Activated CD4-positive, alpha-beta T cell treated with anti-CD3 and anti-CD28 coated beads, Interleukin-2, amount 50 U/mL, for 1 hour (primary cell): ENCODE results near the gene TUBA1B.
"Not testable (repeated sequence)": the region's sequence is repeated elsewhere in the genome, so short reads cannot be mapped to it uniquely, and the experiment has no call there.

Experiments
- DNase-seq: peaks from one replicate; pipeline ENCODE4 v3.0.0-alpha.2; 2020

The TUBA1B gene

DNA sequence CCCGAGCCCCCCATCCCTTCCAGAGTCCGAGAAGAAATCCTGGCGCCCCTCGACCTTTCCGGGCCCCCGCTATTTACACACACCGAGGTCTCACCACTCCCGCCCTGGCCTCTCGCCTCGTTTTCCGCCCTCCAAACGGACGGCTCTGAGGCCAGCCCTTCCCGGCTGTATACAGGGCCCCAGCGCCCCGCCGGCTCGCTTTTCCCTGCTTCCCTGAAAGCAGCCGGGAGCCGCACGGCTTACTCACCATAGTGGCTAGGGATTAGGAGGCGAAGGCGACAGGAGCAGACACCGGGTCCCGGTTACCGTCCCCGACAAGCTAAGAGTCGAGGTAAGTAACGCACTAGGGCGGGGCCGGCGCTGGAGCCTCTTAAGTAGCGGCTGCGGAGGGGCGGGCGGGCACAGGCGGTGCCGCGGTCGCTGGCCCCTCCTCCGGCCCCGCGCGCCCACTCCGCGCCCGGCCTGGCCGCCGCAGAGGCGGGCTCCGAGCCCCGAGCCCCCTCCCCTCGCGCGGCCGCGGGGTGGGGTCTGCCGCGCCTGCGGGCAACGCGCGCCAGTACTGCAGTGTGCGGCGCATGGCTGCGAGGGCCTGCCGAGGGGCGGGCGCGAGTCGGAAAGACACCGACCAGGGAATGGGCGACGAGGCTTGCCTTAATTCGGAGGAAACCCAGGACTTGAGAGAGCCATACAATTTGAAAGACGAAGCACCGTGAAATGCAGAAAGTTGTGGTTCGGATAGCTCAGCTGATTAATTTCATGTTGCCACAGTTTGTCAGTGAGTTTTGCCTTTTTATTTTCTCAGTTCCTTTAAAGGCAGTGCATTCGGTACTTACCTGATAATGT is at the start of gene TUBA1B:
Gene TUBA1B, minus strand, starts transcription at position 345 of the 843 bp plus-strand sequence. Its CDS starts 95 bp downstream, at position 250.
- peak; percentile 89 for DNase-seq

DNA sequence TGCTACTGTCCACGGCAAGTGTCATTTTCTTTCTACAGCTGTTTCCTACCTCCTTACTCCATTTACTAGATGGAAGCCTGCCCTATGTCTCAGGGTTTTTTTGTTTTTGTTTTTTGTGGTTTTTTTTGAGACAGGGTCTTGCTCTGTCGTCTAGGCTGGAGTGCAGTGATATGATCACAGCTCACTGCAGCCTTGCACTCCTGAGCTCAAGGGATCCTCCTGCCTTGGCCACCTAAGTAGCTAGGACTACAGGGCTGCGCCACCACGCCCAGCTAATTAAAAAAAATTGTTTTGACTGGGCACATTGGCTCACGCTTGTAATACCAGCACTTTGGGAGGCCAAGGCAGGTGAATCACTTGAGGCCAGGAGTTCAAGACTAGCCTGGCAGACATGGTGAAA is 43.0 kb upstream of the TUBA1B start:
- no peak for DNase-seq

DNA sequence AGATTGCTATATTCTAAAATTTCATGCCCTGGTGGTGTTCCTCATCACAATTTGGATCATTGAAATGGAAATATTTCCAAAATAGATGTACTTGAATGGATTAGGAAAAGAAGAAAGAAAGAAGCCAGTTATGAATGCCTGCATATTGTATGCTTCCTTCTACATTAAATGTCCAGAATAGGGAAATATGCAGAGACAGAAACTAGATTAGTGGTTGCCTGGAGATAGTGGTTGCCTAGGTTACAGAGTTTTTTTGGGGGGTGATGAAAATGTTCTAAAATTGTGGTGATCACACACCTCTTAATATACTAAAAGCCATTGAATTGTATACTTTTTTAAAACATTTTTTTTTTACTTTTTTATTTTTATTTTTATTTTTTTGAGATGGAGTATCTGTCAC is 39.7 kb upstream of the TUBA1B start:
- DNase-seq, result no peak

DNA sequence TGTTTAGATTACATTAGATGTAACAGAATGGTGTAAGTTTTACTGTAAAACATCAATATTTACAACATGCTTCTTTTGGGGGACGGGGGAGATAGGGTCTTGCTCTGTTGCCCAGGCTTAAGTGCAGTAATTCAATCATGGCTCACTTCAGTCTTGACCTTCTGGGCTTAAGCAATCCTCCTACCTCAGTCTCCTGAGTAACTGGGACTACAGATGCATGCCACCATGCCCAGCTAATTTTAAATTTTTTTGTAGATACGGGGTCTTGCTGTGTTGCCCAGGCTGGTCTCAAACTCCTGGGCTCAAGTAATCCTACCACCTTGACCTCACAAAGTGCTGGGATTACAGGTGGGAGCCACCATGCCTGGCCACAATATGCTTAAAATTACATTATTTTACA is 33.9 kb upstream of the TUBA1B start:
- DNase-seq, result no peak

DNA sequence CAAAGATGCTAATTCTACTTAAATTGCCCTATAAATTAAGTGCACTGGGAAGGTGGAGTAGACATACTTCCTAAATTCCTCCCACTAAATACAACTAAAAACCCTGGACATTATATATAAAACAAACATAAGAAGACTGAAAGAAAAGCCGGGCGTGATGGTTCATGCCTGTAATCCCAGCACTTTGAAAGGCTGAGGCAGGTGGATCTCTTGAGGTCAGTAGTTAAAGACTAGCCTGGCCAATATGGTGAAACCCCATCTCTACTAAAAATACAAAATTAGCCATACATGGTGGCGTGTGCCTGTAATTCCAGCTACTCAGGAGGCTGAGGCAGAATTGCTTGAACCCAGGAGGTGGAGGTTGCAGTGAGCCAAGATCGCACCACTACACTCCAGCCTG is 30.7 kb upstream of the TUBA1B start:
- DNase-seq, result not testable (repeated sequence)

DNA sequence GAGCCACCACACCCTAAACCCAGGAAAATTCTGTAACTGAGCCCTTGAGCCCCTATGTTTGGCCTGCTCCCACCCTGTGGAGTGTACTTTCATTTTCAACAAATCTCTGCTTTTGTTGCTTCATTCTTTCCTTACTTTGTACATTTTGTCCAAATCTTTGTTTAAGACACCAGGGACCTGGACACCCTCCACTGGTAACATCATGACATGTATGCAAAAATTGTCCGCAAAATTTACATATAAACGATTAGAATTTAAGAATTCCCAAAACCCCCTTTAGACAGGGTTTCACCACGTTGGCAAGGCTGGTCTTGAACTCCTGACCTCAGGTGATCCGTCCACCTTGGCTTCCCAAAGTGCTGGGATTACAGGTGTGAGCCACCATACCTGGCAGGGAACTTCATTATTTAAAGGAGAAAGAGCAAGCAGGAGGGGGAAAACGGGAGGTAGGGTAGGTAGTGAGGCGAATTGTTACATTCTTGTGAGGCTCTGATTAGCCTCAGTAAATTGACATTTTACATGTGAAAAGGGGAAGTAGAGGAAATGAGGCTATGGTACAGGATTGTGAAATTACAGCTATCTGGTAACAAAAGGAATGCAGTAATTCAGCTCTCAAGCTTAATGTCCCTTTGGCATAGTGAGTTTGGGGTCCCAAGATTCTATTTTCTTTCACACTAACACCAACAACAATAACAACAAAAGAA is 30.0 kb upstream of the TUBA1B start:
- no peak for DNase-seq

DNA sequence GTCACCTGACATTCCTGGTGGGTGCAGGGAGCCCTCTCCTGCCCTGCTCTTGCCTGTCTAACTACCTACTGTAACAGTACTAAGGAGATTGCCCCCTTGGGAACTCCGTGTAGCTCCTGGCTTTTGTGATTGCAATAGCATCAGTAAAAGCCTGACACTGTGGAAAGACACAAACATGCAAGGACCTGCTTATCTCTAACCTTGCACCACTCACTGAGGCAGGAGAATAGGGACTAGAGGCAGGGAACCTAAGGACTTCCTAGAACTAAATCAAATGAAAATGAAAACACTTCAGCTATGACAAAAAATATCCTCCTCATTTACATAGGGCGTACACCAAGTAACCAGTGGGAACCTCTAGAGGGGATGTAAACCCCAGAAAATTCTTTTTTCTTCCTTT is 29.2 kb upstream of the TUBA1B start:
- DNase-seq, result no peak

DNA sequence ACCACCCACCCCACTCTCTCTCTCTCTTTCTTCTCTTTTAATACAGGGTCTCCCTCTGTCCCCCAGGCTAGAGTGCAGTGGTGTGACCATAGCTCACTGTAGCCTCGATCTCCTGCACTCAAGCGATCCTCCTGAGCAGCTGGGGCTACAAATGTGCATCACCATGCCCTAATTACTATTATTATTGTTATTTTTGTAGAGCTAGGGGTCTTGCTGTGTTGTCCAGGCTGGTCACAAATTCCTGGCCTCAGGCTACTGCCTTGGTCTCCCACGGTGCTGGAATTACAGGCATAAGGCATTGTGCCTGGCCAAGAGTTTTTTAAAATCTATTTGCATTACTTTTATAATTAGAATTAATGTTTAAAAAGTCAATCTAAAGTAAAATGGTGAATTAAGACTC is 23.0 kb upstream of the TUBA1B start:
- no peak for DNase-seq

DNA sequence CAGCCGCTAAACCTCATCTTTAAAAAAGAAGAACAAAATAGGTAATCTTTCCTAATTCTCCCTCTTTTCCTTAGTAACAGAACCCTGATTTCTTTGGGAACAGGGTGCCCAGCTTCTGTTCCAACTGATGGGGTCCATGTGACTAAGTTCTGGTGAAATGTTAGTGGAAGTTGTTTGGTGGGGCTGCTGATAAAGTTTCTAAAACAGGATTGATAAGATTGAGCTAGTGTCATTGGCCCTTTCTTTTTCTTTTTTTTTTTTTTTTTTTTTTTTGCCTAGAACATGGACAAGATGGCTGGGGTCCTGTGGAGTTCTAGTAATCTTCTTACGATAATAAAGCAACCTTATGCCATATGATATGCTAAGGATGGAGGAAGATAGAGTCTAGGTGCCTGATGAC is 16.2 kb upstream of the TUBA1B start:
- DNase-seq, result no peak

DNA sequence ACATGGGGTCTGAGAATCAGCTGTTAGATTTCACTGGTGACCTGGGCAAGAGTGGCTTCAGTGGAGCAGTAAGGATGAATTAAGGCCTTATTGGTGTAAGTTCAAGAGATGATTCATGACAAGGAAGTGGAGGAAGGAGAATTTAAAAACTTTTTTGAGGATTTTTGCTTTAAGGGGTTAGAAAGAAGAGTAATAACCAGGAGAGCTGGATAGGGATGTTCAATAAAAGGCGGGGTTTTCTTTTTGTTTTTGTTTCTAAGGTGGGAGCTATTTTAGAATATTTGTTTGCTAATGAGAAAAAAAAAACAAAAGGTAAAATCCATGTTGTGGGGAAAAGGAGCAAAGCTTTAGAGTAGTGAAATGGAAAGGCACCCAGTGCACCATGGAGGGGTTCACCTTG is 15.2 kb upstream of the TUBA1B start:
- DNase-seq, result no peak

DNA sequence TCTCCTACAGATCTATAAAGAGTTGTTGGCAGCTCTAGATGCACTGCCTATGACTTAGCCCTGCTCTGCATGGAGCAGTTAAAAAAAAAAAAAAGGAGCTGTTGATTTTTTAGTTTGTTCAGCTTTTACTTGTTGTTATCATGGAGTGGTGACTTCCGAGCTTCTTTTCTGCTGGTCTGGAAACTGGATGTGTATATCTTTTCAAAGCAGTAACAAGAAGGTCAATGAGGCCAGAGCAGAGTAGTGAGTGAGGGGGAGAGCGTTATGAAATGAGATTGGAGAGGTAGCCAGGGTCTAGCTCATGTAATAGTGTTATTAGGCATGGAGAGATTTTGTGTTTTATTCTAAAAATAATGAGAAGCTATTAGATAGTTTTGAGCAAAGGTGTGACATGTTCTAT is 13.2 kb upstream of the TUBA1B start:
- DNase-seq, result no peak

DNA sequence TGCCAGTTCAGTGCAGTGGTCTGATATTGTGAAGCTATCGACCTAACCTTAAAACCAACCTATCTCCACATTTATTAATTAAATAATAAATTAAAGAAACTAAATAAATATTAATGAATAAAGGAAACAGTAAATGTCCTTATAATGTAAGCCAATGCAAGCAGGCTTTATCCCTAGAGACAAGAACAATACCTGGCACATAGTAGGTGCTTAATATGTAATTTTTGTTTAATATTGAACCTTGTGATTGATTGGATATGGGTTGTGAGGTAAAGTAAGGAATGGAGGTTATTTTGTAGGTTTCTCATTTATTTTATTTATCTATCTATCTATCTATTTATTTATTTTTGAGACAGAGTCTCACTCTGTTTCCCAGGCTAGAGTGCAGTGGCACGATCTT is 7.8 kb upstream of the TUBA1B start:
- no peak for DNase-seq

DNA sequence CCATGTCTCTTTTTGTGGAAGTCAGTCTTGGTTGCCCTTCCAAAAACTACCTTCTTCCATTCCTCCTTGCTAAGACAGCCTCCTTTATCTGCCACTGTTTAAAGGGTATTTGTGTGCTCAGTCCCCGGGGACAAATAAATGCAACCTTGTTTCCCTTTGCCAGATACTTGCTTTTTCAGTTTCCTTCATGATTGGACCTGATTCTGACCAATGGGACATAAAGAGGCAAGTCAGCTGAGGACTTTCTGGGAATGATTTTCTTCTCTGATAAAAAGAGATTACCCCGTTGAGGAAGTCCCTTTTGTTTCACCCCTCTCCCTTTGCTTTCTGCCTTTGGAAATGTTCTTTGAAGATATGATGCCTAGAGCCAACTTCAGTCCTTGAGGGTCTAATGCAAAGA is 7.4 kb upstream of the TUBA1B start:
- DNase-seq, result no peak

DNA sequence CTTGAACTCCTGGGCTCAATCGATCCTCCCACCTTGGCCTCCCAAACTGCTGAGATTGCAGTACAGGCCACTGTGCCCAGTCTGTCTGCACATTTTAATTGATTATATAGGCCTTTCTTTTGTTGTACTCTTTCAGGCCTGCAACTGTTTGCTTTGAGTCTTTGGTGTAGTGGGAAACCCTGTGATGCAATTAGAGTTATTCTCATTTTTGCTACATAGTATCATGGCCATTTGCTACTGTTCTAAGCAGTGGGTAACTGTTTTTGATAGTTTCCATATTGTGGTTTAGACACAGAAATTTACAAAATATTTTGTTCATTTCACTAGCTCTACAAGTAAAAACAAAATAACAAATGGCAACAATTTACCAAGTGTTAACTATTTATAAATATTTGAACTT is 6.3 kb upstream of the TUBA1B start:
- DNase-seq, result no peak

DNA sequence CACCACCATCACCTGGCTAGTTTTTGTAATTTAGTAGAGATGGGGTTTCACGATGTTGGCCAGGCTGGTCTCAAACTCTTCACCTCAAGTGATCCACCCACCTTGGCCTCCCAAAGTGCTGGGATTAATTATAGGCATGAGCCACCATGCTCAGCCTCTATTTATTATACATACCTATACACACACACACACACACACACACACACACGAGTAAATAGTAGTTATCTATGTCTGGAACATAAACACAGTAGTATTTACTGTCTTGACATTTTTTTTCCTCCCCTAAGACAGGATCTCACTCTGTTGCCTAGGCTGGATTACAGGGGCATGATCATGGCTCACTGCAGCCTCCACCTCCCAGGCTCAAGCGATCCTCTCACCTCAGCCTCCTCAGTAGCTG is 5.8 kb upstream of the TUBA1B start:
- DNase-seq, result not testable (repeated sequence)

DNA sequence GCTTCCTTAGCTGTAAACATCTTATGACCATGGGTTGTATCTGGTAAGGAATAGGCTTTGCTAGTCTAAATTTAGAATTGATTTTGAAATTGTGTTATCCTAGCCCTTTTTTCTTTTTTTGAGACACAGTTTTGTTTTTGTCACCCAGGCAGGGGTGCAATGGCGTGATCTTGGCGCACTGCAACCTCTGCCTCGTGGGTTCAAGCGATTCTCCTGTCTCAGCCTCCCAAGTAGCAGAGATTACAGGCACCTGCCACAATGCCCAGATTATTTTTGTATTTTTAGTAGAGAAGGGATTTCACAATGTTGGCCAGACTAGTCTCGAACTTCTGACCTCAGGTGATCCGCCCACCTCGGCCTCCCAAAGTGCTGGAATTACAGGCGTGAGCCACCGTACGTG is 2.4 kb upstream of the TUBA1B start:
- DNase-seq, result no peak

DNA sequence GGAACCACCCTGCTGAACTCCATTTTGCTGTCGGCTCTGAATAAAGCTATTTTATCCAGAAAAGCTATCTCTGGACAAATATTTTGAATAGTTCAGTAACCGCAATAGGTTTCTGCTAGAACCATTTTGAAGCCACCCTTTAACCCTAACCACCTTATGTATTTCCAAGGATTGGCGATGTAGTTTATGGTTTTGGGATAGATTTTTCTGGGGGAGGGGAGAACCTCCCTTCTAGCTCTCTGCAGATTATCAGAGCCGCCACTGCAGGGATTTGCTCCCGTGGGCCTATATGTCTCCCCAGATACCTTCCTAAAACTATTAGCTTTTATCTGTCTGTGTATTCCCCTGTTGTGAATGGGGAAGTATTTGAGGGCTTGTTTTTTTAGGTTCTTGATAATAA is 1.8 kb upstream of the TUBA1B start:
- no peak for DNase-seq

DNA sequence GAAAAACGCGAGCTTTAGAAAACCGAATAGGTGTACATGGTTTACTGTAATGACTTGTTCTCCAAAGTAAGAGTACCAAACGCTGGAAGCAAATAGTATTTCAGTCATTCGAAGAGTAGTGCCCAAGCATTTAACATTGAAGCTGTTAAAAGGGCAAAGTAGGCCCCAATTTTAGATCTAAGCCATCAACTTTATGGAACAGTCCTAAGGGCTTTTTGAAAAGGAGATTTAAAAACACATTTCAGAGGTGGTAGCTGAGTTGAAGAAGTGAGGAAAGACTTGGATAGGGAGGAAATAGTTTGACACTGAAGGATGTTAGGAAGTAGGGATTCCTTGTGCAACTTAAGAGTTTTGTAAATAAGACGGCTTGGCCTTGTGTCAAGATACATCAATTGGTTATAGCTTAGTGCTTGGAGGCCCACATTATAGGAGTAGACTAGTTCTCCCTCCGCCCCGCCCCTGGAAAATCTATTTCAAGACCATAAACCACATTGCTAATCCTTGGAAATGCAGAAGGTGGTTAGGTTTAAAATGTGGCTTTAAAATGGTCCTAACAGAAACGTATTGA is 783 bp upstream of the TUBA1B start:
- no peak for DNase-seq

DNA sequence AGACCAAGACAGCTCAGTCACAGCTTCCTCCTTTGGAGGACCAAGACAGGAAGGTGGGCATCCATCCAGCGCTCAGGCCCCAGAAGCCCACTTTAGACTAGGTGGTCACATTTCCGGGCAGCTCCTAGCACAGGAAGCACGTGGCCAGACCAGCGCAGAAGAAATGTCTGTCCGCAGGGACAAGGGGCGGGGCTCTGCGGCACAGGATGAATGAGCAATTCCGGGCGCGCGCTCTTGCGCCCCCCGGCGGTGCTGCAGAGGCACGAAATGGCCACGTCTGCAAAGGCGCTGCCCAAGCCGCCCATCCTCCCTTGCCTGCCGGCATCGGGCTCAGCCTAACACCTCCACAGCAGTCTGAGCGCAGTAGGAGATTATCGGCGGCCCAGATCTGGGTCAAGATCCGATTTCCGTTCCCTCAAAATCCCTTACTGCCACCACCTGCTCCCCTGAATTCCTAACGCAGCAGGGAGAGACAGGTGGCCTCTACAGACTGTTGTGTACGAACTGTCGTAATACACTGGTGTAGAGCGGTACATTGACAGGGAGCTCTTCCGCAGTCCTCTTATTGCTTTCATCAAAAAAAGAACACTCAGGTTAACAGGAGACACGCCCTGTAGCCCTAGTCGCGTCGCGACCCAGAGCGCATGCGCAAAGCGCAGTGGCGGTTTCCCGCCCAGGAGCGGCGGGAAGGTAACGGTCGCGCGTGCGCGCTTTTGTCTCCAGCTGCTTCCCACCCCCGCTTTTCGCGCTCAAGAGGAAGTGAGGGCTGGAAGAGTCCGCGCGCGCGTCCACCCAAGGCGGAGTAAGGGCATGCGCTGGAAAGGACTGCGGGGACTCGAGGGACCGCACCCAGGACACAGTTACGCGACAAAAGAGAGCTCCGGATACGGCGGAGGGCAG is 794 bp downstream of the TUBA1B start:
- peak; percentile 92 for DNase-seq

DNA sequence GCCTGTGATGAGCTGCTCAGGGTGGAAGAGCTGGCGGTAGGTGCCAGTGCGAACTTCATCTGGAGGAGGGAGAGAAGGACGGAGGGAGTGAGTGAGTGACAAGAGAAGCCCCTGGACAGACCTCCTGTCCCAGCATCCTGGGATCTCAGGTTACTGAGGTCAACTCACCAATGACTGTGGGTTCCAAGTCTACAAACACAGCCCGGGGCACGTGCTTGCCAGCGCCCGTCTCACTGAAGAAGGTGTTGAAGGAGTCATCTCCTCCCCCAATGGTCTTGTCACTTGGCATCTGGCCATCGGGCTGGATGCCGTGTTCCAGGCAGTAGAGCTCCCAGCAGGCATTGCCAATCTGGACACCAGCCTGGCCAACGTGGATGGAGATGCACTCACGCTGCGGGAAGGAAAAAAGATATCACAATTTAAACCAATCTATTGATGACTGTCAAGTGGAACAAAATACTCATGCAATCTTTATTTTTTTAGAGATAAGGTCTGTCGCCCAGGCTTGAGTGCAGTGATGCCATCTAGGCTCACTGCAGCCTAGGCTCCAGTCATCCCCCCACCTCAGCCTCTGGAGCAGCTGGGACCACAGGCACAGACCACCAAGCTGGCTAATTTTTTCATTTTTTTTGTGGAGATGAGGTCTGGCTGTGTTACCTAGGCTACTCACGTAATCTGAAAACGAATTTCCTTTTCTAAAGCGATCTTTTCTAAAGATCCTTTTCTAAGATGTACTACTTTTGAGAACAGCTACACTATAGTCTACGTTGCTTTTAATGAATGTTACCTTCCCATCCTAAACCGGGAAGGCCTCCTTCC is 1.7 kb downstream of the TUBA1B start:
- no peak for DNase-seq

DNA sequence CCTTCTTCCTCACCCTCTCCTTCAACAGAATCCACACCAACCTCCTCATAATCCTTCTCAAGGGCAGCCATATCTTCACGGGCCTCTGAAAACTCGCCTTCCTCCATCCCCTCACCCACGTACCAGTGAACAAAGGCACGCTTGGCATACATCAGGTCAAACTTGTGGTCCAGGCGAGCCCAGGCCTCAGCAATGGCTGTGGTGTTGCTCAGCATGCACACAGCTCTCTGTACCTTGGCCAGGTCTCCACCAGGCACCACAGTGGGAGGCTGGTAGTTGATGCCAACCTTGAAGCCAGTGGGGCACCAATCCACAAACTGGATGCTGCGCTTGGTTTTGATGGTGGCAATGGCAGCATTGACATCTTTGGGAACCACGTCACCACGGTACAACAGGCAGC is 3.2 kb downstream of the TUBA1B start:
- not testable (repeated sequence) for DNase-seq
